ENCODE measurements around the gene NMNAT3.

GRCh38 chr3:139627759-139628158 lies 50.0 kb downstream of the NMNAT3 start:
- TF ChIP-seq EZH2phosphoT487 (IDR thresholded peaks at IDR 0.05; ENCODE audit: insufficient read depth, low read depth) (no peak), EZH2 (IDR thresholded peaks at IDR 0.05; ENCODE audit: insufficient read depth, poor library complexity, severe bottlenecking) (no peak)
